GM10266 (cell line): ENCODE results near the gene TGM4.

Experiments
- DNase-seq: peaks from one replicate; pipeline ENCODE4 v3.0.0; 2012; ENCODE audit errors: extremely low spot score
- TF ChIP-seq, protein P1 (sequence below): IDR thresholded peaks from 2 replicates; pipeline ENCODE4 v1.5.1; 2012; ENCODE audit warnings: mild to moderate bottlenecking, low read depth; ENCODE audit not compliant: control insufficient read depth, insufficient read depth; ENCODE audit errors: missing control alignments

The TGM4 gene

GRCh38 chr3:44890852-44891251, 16.4 kb downstream of the TGM4 start:
- no peak for DNase-seq
- TF ChIP-seq, protein P1, sequence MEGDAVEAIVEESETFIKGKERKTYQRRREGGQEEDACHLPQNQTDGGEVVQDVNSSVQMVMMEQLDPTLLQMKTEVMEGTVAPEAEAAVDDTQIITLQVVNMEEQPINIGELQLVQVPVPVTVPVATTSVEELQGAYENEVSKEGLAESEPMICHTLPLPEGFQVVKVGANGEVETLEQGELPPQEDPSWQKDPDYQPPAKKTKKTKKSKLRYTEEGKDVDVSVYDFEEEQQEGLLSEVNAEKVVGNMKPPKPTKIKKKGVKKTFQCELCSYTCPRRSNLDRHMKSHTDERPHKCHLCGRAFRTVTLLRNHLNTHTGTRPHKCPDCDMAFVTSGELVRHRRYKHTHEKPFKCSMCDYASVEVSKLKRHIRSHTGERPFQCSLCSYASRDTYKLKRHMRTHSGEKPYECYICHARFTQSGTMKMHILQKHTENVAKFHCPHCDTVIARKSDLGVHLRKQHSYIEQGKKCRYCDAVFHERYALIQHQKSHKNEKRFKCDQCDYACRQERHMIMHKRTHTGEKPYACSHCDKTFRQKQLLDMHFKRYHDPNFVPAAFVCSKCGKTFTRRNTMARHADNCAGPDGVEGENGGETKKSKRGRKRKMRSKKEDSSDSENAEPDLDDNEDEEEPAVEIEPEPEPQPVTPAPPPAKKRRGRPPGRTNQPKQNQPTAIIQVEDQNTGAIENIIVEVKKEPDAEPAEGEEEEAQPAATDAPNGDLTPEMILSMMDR: no peak

DNA sequence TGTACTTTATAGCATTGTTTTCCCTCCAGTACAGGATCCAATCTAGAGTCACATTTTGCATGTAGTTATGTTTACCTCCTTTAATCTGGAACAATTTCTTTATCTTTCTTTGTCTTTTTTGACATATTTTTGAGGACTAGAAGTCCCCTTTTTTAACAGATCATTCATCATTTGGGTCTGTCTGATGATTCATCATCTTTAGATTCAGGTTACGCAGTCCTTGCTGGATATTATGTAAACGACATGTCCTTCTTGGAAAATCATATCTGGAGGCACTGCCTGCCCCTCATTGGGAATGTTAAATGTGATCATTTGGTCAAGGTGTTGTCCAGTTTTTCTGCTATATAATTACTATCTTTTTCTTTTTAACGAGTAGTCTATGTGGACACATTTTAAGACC, 18.3 kb downstream of the TGM4 start:
- TF ChIP-seq, protein P1: no peak
- DNase-seq: no peak

DNA sequence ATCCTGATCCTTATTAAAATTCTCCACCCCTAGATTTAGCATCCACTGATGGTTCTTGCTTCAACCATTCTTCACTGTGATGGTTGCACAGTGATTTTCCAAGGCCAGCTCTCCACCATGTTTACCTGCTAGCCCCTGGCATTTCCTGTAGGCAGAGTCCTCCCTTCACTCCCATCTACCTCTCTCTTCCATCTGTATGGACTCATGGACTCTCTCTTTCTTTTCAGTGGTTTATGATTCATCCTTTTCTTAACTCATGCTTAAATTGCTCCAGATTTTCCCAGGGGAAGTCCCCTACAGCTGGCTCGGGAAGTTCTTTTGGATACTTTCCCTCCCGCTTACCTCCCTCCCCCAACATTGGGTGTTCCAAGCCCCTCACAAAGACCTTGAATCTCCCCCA, 18.7 kb downstream of the TGM4 start:
- TF ChIP-seq, protein P1: no peak
- no peak for DNase-seq

DNA sequence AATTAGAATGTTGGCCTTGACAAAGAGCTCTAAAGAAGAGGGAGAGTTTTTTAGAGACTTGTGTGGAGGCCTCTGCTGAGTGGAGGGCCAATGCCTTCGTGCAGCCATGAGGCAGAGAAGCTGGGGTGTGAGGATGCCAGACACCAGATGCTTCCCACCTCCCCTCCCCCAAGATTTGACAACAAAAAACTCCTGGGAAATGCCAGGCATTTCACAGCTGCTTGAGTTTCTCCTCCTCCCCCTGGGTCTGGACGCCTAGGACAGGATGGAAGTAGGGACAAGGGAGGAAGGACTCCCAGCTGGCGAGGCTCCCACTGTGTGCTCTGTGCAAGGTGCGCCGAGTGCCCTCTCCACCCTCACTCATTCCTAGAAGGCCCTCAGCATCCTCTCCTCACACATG, 20.1 kb downstream of the TGM4 start:
- no peak for DNase-seq
- TF ChIP-seq, protein P1: no peak

DNA sequence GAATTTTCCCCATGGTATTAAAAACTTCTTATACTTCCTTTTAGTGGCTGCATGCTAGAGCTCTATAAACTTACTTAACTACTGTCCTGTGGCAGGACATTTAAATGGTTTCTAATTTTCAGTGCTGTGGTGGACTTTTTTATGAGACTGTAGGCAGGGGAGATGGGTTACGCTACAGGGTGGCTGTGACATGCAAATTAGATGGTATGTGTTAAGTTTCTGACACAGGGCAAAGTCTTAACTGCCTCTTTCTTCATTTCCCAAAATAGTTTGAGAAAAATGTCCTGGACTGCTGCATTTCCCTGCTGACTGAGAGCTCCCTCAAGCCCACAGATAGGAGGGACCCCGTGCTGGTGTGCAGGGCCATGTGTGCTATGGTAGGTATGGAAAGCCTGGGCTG, 22.0 kb downstream of the TGM4 start:
- DNase-seq: no peak
- TF ChIP-seq, protein P1: no peak

GRCh38 chr3:44899683-44900367, 25.4 kb downstream of the TGM4 start:
- TF ChIP-seq, protein P1: no peak
- DNase-seq: no peak

DNA sequence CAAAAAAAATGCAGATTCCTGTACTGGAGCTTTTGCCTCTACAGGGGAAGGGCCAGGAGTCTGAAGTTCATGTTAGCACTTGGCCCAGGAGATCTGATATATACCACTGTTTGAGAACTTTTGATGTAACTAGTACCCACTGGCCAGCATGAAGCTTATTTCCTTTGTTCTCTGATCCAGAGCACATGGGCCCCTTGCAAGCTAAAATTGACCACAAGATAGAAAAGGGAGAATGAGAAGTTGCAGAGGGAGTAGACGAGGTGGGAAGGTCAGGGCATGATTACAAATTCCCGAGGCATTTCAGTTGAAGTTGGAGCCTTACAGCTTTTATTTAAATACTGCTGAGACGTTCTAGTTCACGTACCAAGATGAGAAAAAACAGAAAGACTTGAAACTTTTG, 28.2 kb downstream of the TGM4 start:
- DNase-seq: no peak
- TF ChIP-seq, protein P1: no peak
